ENCODE data around the gene NEK10. TPM values are rescaled to one million over a fixed set of nuclear protein-coding genes. Genes with fewer than 3 reads are reported as not detected.
"Not testable (repeated sequence)": the region's sequence is repeated elsewhere in the genome, so short reads cannot be mapped to it uniquely, and the experiment has no call there.

The NEK10 gene, protein sequence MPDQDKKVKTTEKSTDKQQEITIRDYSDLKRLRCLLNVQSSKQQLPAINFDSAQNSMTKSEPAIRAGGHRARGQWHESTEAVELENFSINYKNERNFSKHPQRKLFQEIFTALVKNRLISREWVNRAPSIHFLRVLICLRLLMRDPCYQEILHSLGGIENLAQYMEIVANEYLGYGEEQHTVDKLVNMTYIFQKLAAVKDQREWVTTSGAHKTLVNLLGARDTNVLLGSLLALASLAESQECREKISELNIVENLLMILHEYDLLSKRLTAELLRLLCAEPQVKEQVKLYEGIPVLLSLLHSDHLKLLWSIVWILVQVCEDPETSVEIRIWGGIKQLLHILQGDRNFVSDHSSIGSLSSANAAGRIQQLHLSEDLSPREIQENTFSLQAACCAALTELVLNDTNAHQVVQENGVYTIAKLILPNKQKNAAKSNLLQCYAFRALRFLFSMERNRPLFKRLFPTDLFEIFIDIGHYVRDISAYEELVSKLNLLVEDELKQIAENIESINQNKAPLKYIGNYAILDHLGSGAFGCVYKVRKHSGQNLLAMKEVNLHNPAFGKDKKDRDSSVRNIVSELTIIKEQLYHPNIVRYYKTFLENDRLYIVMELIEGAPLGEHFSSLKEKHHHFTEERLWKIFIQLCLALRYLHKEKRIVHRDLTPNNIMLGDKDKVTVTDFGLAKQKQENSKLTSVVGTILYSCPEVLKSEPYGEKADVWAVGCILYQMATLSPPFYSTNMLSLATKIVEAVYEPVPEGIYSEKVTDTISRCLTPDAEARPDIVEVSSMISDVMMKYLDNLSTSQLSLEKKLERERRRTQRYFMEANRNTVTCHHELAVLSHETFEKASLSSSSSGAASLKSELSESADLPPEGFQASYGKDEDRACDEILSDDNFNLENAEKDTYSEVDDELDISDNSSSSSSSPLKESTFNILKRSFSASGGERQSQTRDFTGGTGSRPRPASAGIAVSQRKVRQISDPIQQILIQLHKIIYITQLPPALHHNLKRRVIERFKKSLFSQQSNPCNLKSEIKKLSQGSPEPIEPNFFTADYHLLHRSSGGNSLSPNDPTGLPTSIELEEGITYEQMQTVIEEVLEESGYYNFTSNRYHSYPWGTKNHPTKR
- 0.47 and 1.0 TPM in 2 replicates for total RNA-seq (2014; rRNA removed; shearing (Covaris generic))
- polyA plus RNA-seq (2015; cell fraction: cytosol; rRNA removed), result 0.60 and 0.84 TPM in 2 replicates
- polyA plus RNA-seq (2015; cell fraction: nucleus; rRNA removed), result 4.6 and 6.3 TPM in 2 replicates

DNA sequence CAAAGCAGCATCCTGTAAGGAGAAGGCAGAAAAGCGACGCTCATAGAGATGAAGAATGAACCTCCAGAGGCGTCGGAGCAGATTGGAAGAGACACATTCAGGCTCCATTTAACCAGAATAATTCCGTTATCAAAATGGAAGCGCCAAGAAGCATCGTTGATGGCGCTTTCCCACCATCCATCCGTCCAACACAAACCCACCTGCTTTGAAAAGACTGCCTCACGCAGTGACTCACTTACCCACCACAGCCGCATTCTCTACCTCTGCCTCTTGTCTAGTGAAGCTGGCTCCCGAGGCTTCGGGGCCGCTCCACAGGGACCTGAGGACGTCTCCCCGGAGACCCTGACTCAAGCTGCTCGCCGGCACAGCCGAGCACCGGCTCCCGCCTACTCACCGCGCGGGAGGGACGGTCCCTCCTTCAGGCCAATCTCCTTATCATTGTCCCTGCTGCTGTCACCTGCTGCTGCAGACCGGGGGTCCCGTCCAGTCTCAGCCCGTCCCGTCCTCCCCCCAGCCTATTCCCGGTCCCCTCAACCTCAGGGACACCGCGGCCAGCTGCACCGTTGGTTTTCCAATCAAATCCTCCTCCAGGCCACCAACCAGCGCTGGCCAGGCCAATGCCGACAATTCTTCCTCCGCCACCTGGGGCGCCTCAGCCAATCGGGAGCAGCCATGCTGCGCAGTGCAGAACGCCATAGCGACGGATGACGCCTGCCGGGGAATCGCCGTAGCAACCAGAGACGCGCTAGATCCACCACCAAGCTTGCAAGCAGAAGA lies at the start of gene NEK10:
NEK10 (minus strand) TSS at position 553 of the 777 bp plus-strand sequence. CDS start 16,501 bp downstream, outside the sequence.
- DNase-seq (ENCODE audit: low read depth), result peak; percentile 36

DNA sequence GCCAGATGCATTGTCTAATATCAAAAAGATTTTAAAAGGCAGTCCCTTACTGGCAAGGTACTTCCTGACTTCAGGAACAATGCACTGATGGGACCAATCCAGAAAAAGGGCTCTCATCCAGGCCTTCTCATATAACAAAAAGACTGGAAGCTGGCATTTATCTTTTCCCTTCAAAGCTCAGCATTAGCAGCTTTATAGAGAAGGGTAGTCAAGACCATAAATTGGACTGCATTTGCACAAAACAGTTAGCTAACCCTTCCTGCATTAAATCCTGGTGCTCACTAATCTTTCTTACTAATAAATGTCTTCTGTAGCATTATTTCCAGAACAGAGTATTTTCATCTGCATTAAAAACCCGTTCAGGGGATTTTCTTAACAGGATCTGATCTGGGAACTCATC lies 46.0 kb upstream of the NEK10 start:
- DNase-seq (ENCODE audit: low read depth), result no peak

DNA sequence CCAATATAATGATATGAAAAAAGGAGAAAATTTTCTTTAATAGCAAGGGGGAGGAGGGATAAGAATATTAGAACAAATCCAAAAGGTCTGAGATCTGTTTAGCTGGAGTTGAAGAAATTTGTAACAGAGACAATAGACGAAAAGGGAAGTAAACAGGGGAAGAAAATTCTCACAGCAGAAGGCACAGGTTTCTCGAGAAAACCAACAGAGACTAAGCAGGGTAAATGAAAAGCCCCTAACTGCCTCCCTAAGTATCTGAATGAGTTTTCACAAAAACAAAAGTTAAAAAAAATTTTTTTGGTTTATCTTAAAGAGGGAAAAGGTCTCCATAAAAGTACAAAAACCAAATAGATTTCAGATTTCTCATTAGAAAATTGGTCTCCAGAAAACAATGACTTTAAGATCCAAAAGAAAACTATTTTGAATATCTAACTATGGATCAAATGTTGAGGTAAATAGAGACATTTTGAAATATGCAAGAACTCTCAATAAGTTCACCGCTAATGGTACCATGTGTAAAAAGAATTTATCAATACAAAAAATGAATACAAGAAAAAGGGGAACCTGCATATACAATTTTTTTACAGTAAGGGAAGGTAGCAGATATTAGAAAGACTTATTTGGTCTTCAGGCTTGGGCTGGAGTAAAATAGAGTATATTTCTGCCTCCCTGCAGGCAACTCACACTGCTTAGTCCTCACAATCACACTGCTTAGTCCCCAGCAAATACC lies 23.9 kb upstream of the NEK10 start:
- DNase-seq (ENCODE audit: low read depth), result no peak

DNA sequence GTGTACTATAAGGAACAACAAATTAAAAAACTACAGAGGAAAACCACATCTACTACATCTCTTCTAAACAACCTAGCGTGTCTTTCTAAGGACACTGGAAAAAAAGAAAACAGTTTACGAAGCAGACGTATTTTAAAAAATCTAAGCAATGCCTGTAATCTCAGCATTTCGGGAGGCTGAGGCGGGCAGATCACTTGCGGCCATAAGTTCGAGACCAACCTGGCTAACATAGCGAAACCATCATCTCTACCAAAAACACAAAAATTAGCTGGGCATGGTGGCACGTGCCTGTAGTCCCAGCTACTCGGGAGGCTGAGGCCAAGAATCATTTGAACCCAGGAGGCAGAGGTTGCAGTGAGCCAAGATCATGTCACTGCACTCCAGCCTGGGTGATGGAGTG lies 23.2 kb upstream of the NEK10 start:
- DNase-seq (ENCODE audit: low read depth), result not testable (repeated sequence)

DNA sequence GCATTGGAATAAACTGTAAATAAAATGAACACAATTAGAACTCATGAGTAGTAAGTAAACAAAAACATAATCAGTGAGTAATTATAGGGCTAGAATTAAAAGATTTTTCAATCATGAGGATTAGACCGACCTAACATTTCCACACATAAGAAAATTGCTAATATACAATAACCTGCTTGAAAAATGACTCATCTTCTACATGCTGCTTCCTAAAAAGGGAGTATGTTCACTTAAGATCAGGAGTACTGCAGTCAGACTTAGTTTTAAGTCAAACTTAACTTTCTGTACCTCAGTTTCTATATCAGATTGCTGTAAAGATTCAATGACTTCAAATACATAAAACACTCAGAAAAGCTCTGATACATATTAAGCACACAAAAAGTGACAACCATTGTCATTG lies 22.6 kb upstream of the NEK10 start:
- no peak for DNase-seq (ENCODE audit: low read depth)

DNA sequence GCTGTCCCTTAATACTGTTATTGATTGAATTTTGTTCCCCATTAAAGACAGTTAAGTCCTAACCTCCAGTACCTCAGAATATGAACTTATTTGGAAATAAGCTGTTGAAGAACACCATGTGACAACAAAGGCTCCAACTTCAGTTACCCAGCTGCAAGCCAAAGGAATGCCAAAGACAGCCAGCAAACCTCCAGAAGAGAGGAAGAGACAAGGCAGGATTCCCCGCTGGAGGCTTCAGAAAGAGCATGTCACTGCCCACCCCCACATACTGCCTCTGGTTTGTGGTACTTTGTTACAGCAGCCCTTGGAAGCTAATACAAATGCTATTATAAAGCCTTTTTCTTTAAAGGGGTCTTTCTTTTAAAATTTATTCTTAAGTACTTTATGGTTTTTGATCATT lies 18.4 kb upstream of the NEK10 start:
- DNase-seq (ENCODE audit: low read depth), result no peak

DNA sequence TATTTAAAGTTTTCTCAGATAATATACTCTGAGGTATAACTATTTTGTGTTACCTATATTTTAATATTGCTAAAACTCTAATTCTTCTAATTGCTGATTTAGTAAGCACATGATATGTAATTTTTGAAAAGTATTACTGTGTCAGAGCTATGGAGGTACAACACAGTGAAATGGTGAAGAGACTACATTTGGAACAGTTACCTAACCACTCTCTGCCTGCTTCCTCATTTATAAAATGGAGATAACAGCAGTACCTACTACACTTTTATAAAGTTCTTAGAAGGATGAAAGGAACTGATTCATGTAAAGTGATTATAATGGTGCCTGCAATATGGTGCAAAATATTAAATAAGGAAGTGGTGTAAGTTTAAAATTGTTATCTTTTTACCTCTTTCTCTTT lies 16.3 kb upstream of the NEK10 start:
- no peak for DNase-seq (ENCODE audit: low read depth)

DNA sequence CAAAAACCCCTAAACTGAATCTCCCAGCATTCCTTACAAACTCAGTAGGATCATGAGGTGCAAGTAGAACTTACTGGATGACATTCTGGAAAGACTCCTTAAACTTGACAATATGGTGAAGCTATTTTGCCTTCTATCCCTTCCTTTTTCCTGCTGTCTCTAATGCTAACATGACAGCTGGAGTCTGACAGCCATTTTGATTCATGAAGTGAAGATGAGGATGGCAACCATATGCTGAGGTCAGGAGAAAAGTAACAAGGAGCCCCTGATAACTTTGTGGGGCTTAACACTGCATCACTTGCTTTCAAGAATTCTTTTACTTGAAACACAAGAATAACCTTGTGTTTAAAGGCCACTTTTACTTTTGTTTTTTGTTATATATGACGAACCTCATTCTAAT lies 15.0 kb upstream of the NEK10 start:
- DNase-seq (ENCODE audit: low read depth), result no peak

DNA sequence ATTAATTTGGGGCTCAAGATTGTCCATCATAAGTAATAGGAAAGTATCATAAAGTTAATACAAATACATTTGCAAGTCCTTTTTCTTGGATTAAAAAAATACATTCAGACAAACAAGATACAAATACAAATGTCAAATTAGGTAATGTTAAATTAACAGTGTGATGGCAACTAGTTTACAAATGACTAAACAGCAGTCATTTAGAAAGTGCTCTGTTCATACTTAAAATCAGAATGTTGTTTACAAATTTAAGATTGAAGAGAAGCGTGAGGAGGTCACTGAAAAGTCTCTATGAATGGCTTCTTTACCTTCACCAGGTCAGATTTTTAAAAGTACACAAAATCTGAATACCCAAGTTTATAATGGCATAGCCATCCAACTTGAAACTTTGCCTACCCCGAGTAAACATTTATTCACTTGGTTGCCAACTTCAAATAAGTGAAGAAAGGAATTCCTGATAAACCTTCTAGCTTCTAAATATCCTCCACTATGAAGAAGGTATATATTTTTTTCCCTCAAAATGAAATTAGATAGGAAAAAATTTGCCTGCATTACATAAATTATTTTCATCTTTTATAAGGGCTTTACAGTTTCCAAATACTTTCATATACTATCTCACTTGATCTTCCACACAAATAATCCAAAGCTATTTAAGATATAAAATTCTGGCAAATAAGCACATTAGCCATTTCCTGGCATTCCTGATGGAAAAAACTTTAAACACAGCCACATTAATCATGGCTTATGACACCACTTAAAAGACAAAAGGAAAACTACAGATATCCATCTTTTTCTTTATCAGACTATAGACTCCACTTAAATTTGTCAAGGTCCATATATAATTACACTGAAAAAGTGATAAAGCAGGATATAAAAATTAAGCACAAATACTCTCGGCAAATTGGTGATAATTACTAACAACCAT lies 11.5 kb upstream of the NEK10 start:
- DNase-seq (ENCODE audit: low read depth), result no peak

DNA sequence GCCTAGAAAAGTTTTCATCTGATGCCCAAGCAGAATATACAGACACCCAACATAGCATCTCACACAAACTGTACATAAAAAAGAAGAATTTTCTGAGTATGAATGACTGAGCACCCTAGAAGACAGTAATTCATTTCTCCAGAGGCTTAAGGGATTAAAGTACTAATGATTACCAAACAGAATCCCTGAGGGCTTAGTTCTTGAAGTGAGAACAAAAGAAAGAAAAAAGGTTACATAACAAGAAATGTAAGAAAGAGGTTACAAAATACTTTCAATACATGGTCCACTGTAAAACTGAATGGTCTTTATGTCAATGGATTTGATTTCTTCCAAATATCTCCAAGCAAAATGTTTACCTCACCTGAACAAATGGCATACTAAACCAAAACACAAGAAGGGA lies 9.1 kb upstream of the NEK10 start:
- DNase-seq (ENCODE audit: low read depth), result no peak

DNA sequence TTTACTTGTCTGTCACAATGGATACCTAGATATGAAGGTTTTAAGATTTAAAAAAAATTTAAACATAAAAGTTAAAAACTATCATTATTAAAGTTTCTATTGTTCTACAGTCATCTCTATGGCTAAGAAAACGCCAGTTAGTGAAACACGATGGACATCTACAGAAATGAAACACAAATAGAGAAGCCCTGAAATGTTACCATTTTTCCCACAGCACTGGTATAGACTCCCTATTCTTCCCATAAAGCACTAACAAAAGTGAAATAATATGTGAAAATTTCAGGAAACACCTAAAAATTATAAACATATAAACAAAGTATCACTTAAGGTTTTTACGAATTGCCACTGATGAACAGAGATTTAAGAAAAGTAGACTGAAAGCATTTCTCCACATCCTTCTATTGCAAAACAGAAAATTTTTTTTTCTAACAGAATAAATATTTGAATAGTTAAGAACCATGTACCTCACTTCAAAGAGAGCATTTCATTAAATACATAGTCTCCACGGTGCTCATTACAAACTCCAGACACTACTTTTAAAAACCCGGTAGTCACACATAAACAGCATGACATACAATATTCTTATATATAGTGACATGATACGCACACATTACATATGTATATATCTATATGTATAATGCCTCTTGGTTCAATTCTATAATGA lies 7.1 kb upstream of the NEK10 start:
- no peak for DNase-seq (ENCODE audit: low read depth)

DNA sequence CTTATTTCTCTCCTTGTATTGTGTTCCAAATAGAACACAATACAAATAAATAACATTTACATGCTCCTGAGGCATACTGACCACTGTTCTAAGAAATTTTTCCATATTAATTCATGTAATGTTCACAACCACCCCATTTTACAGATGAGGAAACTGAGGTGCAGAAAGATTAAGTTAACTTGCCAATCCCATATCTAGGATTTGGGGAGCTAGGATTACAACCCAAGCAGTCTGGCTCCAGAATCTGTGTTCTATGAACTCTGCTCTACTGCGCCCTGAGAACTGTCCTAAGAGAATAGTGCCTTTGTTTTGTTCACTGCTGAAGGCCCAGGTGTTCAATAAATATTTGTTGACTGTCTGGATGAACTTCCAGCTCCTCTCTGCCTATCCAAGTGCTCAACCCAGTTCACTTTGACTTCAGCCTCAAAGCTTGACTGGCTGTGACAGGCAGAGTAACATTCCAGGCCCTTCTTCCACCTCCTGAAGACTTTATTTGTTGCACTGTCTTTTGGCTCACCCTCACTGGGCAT lies 3.1 kb downstream of the NEK10 start:
- no peak for DNase-seq (ENCODE audit: low read depth)

DNA sequence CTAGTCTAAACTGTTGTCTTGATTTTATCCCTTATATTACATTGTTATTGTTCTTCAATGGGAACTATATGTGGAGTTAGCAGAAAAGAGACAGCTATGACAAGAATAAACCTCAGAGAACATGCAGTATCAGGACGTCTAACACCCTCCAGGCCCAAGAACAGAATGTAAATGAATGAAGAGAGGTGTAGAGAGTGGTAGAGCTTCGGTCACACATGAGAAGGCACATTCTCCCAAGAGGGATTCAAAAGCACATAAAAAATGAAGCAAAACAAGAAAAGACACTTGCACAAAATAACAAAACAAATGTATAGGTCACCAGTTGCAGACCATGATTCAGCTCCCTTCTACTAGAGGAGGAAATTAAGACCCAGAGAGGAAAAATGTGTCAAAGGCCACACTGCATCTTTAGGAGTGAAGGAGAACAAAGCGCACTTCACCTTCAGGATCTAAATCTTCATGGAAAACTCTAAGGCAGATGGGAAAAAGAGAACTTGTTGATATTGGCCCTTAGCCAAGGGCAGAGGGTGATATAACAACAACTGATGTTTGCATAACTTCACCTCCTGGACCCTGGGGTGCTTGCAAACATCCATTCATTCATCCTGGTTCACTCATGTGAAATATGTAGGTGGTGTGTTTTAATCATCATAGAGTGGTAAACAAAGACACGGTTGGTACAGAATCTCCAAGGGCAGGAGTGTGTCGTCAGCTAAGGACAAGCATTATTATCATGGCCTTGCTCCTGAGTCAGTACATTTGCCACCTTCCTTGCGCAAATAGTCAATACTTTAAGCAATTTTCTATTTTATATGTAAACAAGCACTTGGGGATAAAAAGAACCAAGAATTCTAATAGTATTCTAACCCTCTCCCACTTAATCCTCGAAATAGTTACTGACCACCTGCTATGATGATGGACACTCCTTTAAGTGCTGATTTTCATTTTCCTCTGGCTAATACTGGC lies 8.8 kb downstream of the NEK10 start:
- DNase-seq (ENCODE audit: low read depth), result peak; percentile 18

DNA sequence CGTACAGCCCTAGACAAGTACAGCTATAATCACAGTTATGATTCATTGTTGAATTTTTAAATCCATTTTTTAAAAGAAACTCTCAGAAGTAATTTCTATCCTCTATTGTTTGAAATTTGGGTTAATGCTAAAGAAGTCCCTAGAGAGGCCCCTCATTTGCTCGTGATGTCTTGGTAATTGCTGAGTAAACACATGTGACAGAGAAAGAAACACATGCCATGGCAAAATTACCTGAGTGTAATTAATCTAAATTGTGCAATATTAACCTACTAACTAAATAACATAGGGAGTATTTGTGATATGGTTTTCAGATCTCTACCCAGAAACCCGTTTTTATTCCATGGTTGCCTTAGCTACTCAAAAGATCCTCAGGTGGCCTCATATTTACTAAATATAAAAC lies 10.8 kb downstream of the NEK10 start:
- DNase-seq (ENCODE audit: low read depth), result no peak

DNA sequence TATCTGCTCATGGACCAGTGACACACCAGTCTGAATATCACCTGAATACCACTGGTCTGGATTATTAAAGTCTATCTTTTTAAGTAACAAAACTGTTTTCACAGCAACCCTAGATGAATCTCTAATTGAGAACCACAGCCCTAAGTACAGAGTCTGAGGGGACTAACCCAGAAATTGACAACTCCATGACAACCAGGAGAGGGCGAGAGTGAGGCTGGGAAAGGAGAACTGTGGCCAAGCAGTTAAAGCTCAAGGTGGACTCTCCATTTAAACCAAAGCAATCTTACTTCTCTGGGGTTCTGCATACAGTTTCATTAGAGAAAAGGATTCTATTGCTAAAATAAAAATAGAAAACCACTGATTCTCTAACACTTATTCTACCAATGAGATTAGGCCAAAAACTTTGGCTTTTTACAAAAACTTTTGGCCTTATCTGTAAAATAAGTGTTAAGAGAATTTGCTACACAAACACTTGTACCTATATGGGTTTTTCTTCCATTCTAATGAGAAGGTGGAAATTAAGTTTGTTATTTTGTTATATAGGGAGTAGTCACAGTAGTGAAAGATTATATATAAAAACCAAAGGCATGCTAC lies 11.4 kb downstream of the NEK10 start:
- DNase-seq (ENCODE audit: low read depth), result peak; percentile 50

DNA sequence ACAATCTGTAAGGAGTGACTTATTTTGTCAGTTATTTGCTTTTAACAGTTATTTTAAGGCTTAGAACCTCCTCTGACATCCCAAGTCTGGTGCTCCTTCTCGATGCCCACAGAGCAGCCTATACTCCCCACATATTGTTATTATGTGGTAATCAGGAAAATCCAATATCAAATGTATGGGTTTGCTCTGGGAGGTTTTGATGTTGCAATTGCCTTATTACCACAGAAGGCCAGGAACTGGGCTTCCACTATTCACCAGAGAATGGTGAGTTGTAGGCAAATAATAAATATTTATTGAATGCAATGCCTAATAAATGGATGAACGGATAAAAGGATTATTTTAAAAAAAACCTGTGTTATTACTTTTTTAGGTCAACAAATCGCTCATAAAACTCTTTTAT lies 12.2 kb downstream of the NEK10 start:
- no peak for DNase-seq (ENCODE audit: low read depth)

All from HT1080 (cell line).